HG03108 (cell line): ENCODE data around the gene SLC66A2.
"Not testable (repeated sequence)": the region's sequence is repeated elsewhere in the genome, so short reads cannot be mapped to it uniquely, and the experiment has no call there.

Source experiments
- ATAC-seq: cut with Tn5 transposase; IDR thresholded peaks from one replicate; pipeline ENCODE4 v1.9.1; 2021; ENCODE audit warnings: moderate library complexity; ENCODE audit not compliant: unreplicated experiment

SLC66A2 gene

DNA sequence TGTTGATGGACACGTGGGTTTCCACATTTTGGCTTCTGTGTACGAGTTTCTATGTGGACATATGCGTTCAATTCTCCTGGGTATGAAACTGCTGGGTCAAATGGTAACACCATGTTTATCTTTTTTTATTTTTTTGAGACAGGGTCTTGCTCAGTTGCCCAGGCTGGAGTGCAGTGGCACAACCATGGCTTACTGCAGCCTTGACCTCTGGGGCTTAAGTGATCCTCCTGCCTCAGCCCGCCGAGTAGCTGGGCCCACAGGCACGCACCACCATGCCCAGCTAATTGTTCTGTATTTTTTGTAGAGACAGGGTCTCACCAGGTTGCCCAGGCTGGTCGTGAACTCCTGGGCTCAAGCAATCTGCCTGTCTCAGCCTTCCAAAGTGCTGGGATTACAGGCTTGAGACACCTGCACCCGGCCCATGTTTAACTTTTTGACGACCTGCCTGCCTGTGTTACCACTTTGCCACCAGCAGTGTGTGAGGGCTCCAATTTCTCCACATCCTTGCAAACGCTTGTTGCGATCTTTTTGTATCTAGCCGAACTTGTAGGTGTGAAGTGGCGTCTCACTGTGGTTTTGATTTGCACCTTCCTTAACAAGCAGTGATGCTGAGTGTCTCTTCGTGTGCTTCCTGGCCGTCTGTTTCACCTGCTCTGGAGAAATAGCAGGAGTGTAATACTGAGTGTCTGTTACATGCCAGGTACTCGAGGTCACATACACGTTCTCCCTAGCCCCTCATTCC, 19.9 kb upstream of the SLC66A2 start:
- ATAC-seq = no peak

DNA sequence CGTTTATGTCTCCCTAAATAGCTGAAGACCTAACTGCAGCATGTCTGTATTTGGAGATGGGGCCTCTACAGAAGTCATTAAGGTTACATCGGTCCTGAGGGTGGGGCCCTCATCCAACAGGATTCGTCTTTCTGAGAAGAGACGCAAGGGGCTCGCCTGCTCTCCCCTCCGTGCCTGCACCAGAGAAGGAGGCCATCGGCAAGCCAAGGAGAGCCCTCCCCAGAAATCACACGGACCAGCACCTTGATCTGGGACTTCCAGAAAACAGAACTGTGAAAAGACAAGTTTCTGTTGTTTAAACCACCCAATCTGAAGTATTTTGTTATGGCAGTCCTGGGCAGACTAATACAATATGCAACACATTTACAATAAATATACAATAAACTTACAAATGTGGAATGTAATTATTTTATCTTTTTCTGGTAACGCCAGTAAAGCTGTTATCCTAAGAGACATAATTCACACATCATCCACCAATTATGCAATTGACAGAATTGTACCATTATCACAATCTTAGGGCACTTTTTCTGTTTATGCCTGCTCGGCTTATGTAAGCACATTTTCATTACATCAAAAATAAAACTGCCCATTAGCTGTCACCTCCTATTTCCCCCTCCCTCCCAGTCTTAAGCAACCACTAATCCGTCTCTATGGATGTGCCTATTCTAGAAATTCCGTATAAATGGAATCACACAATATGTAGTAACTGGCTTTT, 19.1 kb upstream of the SLC66A2 start:
- ATAC-seq = no peak

DNA sequence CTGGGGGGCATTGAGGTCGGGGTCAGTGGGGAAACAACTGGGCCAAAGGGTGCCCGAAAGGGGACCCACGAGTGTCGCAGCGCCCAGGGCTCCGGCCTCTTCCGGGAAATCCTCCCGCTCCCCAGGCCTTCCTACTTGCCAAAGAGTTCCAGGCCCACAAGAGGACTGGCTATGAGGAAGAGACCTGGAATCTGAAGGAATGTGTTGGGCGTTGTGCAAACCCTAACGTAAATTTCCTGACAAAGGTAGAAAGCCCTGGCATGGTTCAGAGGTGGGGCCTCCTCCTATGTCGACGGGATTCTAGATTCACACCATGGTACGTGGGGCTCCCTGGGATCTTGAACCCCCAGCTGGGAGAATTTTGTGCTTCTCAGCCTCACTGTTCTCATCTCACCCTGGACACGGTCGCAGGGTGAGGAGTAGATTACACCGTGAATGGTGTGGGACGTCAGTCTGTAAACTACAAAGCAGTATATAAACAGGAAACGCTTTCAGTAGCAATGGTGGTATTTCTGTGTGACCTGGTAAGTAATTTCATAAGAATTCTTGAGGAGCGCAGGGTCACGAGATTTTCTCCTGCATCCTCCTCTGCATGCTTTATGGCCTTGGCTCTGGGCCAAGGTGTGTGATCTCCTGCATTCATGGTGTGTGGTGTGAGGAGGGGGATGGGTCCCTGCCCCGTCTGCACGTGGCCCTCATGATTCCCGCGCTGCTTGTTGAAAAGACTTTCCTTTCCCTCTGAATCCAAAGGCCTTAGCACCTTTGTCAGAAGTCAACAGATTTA, 13.9 kb upstream of the SLC66A2 start:
- no peak for ATAC-seq

DNA sequence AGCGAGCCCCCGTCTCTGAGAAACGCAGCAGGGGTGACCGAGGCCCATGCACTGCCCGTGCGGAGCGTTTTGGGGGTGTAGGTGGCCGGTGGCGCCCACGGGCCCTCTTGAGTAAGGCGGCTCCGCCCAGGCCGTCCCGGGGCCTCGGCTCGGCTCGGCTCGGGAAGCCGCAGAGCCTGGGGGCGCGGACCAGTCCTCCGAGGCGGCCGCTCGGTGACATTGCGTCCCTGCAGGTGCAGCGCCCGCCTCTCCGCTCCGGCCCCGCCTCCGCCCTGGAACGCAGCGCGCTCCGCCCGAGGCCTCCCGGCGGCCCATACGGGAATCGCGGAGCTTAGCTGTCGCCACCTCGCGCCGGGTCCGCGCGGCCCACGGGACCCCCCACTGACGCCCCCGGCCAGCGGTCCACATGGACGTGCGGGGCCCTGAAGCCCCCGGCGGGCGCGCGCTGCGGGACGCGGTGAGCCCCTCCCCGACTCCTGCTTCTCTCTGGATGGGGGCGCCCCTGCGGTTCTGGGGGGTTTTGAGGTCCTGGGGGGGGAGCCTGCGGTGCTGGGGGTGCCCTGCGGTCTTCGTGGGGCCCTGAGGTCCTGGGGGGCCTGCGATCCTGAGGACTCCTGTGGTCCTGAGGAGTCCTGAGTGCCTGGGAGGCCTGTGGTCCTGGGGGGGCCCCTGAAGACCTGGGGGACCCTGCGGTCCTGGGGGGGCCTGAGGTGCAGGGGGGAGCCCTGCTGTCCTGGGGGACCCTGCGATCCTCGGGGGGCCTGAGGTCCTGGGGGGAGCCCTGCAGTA, 13.1 kb upstream of the SLC66A2 start, which contains the start of gene HSBP1L1:
TSS of gene HSBP1L1 (plus strand) at position 314 of the 789 bp plus-strand sequence. CDS start at position 407, 93 bp downstream.
- ATAC-seq = peak; percentile 80

DNA sequence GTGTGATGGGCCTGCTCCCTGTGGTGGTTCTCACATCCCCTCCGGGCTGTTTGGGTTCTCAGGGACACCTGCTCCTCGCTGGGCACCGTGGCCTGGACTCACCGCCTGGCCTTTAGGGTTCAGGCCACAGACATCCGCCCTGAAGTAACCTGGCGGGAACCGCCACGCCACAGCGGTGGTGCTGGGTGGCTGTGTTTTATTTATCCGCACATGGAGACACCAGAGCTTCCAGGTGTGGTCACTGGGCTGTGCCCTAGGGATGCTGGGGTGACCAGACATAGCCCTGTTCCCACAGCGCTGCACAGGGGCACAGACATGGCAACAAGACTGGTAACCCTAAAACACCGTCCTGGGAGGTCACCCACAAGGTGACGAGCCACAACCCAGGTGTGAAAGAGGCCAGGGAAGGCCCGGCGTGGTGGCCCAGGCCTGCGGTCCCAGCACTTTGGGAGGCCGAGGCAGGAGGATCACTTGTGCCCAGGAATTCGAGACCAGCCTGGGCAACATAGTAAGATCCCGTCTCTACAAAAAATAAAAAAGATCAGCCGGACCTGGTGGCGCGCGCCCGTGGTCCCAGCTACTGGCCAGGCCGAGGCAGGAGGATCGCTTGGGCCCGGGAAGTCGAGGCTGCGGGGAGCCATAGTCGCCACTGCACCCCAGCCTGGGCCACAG, 12.3 kb upstream of the SLC66A2 start:
- ATAC-seq = no peak

DNA sequence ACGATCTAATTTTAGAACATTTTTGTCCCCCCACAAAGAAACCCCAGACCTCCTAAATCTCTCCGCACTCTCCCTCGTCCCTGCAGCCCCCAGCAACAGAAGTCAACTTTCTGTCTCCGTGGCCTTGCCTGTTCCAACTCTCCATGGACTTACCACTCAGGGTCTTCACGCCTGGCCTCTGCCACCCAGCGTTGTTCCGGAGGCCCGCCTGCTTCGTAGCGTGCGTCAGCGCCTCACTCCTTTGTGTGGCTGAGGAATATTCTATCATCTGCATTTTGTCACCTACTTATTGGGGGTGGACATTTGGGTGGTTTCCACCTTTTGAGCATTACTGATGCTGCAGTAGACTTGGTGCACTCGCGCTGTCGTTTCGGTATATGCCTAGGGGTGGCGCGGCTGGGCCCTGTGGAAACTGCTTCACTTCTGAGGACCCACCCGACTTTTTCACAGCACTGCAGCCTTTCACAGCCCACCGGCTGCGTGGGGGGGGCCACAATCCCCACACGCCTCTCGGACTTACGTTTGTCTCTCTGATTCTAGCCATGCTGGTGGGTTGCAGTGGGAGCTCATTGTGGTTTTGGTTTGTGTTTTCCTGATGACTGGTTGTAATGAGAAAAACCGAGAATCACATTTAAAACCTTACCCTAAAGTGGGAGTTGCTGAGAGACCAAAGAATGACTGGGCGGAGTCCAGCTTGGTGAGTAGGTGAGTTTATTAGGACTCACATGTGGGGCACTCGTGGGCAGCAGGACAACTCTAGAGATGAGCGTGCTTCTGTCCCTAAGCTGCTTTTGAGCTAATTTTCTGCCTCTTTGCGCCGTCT, 11.6 kb upstream of the SLC66A2 start:
- ATAC-seq = peak; percentile 44

DNA sequence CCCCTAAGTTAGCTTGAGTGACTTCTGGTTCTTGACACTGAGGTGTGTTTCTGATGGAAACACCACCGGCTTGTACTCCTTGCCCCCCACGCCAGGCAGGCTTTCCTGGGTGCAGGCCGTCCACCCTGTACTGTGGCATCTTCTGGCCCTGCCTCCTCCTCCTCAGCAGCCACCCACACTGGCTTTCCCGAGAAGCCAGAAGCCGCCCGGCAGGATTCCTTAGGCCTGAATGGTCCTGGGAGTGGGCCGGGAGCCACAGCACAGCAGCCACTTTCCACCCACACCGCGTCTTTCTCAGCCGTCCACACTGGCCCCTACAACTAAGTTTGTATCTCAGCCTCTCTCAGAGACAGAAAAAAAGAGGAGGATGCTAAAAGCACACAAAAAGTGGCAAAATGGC, 10.9 kb upstream of the SLC66A2 start:
- no peak for ATAC-seq

DNA sequence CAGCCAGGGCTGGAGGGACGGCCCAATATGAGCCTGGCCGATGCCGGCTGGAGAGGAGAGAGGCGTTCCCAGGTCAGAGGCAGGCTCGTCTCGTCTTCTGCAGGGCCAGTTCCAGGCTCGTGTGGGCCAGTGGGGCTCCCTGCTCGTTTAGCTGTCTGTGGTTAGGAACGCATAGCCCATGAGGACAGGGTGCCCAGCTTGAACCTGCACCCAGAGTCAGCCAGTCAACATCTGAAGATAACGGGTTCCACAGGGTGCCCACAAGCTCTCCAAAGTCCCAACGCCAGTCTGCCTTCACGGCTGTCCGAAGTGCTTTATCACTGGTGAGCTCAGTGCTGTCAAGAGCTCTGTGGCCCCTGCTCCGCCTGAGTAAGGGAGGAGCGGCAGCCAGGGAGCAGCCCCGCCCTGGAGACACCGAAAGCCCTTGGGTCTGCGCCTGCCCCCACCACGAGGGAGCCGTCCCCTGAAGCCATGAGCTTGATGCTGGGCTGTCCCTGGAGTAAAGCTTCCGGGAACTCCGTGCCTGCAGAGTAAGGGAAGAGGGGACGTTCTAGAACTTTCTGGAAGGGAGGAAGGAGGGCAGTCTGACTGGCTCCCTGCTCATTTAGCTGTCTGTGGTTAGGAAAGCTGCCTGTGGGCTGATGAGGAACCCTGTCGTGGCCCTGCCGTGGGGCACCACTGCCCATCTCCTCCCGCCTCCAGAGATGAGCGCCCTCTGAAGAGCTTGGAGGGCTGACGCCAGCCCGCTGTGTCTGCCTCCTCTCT, 10.3 kb upstream of the SLC66A2 start:
- ATAC-seq = no peak

DNA sequence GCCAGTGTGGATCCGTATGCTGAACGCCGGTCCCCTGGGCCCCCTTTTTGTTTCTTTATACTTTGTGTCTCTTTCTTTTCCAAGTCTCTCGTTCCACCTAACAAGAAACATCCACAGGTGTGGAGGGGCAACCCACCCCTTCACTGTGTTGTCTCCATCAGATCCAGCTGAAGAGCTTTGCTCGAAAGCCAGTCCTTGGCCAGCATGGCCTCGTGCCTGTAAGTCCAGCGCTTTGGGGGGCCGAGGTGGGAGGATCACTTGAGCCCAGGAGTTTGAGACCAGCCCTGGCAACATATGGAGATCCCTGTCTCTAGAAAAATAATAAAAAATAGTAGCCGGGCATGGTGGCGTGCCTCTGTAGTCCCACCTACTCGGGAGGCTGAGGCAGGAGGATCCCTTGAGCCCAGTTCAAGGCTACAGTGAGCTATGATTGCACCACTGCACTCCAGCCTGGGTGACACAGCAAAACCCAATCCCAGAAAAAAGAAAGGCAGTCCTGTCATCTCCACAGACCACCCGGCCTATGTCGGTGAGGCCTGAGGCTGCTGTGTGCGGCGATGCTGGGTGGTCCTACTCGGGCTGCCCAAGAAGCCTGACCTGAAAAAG, 9.6 kb upstream of the SLC66A2 start:
- ATAC-seq = no peak

DNA sequence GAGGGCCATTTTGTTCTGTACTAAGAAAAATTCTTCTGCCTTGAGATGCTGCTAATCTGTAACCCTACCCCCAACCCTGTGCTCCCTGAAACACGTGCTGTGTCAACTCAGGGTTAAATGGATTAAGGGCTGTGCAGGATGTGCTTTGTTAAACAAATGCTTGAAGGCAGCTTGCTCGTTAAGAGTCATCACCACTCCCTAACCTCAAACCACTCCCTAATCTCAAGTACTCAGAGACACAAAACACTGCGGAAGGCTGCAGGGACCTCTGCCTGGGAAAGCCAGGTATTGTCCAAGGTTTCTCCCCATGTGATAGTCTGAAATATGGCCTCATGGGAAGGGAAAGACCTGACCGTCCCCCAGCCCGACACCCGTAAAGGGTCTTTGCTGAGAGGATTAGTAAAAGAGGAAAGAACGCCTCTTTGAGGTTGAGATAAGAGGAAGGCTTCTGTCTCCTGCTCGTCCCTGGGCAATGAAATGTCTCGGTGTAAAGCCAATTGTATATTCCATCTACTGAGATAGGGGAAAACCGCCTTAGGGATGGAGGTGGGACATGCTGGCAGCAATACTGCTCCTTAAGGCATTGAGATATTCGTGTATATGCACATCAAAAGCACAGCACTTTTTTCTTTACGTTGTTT, 8.8 kb upstream of the SLC66A2 start:
- ATAC-seq = not testable (repeated sequence)

DNA sequence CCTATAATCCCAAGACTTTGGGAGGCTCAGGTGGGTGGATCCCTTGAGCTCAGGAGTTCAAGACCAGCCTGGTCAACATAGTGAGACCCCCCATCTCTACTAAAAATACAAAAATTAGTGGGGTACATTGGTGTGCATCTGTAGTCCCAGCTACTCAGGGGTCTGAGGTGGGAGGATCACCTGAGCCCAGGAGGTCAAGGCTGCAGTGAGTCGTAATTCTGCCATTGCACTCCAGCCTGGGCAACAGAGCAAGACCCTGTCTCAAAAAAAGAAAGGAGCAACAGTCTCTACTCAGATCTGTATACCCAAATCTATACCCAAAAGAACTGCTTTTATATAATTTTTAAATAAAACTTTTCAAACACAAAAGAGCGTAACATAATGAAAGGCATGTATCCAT, 7.5 kb upstream of the SLC66A2 start:
- ATAC-seq = no peak

DNA sequence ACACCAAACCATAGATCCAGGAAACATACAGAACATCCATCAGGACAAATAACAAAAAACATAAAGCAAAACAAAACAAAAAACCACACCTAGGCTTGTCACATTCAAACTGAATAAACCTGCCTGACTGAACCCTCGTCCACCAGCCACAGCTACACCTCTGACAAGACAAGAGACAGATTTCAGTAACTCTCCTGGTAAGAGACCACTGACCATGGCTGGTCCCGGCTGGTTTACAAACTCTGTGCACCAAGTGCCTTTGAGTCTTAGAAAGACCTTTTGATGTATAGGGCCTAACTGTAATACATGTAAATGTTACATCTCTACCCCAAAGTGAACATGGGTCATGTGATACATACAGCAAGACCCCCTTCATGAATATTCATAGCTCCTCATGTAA, 4.8 kb upstream of the SLC66A2 start:
- ATAC-seq = no peak

DNA sequence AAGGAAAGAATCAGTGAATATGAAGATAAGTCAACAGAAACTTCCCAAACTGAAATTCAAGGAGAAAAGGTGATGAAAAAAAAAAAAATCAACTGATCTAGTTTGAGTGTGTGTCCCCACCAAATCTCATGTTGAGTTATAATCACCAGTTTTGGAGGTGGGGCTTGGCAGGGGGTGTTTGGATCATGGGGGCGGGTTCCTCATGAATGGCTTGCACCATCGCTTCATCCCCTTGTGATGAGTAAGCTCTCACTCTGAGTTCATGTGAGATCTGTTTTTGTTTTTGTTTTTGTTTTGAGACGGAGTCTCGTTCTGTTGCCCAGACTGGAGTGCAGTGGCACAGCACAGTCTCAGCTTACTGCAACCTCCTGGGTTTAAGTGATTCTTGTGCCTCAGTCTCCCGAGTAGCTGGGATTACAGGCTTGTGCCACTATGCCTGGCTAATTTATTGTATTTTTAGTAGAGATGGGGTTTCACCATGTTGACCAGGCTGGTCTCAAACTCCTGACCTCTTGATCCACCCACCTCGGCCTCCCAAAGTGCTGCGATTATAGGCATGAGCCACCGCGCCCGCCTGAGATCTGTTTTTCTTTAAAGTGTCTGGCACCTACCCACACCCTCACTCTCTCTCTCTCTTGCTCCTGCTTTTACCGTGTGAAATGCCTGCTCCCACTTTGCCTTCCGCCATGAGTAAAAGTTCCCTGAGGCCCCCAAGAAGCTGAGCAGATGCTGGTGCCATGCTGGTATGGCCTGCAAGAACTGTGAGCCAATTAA, 4.0 kb upstream of the SLC66A2 start:
- ATAC-seq = no peak

DNA sequence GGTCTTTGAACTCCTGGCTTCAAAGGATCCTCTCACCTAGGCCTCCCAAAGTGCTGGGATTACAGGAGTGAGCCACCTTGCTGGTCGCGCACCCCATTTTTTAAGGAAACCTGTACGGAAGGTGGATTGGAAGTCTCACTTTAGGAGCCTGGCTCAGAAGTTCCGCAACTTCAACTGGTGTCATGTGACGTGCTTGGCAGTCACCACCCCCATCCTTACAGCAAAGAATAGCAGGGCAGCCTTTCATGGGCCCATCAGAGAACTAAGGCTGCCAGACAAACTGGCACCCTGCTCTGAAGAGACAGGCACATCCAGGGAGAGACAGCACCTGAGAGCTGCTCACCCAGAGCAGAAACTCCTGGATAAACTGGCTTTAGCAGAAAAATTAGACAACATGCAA, 3.3 kb upstream of the SLC66A2 start:
- ATAC-seq = no peak

DNA sequence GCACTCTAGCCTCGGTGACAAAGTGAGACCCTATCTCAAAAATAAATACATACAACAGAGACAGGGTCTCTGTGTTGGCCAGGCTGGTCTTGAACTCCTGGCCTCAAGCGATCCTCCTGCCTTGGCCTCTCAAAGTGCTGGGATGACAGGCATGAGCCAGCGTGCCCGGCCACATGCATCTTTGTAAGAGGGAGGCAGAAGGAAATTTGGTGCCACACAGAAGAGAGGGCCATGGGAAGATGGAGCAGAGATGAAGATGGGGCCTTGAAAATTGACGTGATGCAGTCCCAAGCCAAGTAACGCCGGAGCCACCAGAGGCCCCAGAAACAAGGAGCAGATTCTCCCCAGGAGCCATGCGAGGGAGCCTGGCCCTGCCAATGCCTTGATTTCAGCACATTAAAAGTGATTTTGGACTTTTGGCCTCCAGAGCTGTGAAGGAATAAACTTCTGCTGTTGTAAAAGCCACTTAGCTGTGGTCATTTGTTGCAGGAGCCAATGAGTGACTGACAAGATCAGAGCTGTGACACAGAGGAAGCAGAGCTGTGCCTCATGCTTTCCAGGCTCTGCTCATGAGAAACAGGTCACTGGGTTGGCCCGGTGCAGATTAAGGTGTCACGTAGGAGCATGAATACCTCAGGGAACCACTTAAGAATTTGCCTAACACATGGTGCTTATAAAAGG, 2.7 kb upstream of the SLC66A2 start:
- ATAC-seq = no peak

DNA sequence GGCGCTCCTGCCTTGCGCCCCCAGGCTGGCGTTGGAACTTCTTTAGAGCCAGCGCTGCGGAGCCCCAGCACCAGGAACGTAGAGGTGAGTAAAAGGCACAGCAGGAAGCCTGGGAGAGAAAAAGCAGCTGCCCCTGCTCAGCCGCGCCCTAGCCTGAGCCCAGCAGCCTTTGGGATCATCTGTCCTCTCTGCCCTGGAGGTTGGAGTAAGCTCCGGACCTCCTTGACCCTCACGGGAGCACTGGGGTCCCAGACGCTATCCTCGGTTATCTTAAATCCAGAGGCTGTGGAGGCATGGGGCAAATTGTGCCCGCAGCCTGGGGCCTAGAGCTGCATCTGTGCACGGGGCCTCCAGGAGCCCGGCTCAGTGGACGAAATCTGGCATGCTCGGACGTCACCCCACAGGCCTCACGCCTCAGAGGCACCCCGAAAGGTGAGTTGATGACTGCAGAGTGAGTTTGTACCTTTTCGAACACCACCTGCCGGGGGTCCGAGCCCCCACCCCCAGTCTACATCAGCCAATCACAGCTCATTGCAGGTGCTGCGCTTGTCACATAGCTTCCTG, 1.6 kb upstream of the SLC66A2 start:
- no peak for ATAC-seq
